DND-41 (cell line): Measurements from ENCODE around the gene MESD.

ENCODE experiments used
- CTCF ChIP-seq: IDR thresholded peaks from 2 replicates; pipeline ENCODE4 v1.5.1; 2012; ENCODE audit warnings: borderline replicate concordance, low read length, moderate library complexity, mild to moderate bottlenecking; ENCODE audit not compliant: poor library complexity, severe bottlenecking; ENCODE audit errors: extremely low read depth
- EZH2 ChIP-seq: IDR thresholded peaks from 3 replicates; pipeline ENCODE4 v1.6.1; 2012; ENCODE audit warnings: borderline replicate concordance, low read depth, mild to moderate bottlenecking, moderate library complexity, low read length, inconsistent platforms; ENCODE audit not compliant: severe bottlenecking

- TF ChIP-seq CTCF = no peak
- TF ChIP-seq EZH2 = no peak
Observed at GRCh38 chr15:81030301-81030750, 40.7 kb upstream of the MESD start.
